HEK293 (cell line): ENCODE results near the gene PBRM1.

ENCODE experiments used
- CTCF ChIA-PET: fragments of 350-600 bp; formaldehyde crosslinking; extraction: SDS; loops from one replicate; lab custom pipeline; 2021; ENCODE audit warnings: antibody characterized with exemption; lab: Yijun Ruan, JAX
- POLR2A ChIA-PET: fragments of 300-600 bp; formaldehyde crosslinking; extraction: SDS; loops from one replicate; lab custom pipeline; 2020; ENCODE audit warnings: antibody characterized with exemption, inconsistent platforms; lab: Yijun Ruan, JAX
- H3K27ac ChIP-seq: fragments of 200-500 bp; sonication (Bioruptor generic); 2 replicates; pipeline ENCODE4 v1.5.1; 2014; ENCODE audit warnings: low read depth, low read length, control low read depth, inconsistent platforms; ENCODE audit errors: extremely low read depth
- H3K36me3 ChIP-seq, 2 experiments: fragments of 200-500 bp in 1 of 2; sonication (Bioruptor generic) in 1 of 2; 1 replicate in 1 of 2; 2 replicates in 1 of 2; pipeline ENCODE4 v1.5.1; 2014 to 2017; ENCODE audit warnings: inconsistent platforms in 2 of 2, low read length in 2 of 2; ENCODE audit not compliant: control insufficient read depth in 2 of 2, insufficient read depth in 1 of 2
- H3K4me1 ChIP-seq: fragments of 200-500 bp; sonication (Bioruptor generic); 2 replicates; pipeline ENCODE4 v1.5.1; 2014; ENCODE audit warnings: mild to moderate bottlenecking, low read length, inconsistent platforms; ENCODE audit not compliant: control insufficient read depth, insufficient read depth
- H3K4me3 ChIP-seq: 2 replicates; pipeline ENCODE4 v1.5.1; 2011; ENCODE audit warnings: low read depth, mild to moderate bottlenecking, control low read depth, low read length, moderate library complexity
- H3K9me3 ChIP-seq: fragments of 200-500 bp; sonication (Bioruptor generic); 2 replicates; pipeline ENCODE4 v1.5.1; 2014; ENCODE audit warnings: low read depth, low read length, inconsistent platforms; ENCODE audit not compliant: control insufficient read depth, insufficient read depth
- GLIS1 ChIP-seq: fragments of 450-650 bp; formaldehyde crosslinking; IDR thresholded peaks from 2 replicates; pipeline ENCODE4 v1.5.1; 2016; ENCODE audit warnings: missing biosample characterization, missing genetic modification characterization
- HOXA7 ChIP-seq: sonication (generic); formaldehyde crosslinking; IDR thresholded peaks from 2 replicates; pipeline ENCODE4 v1.8.1; 2022; ENCODE audit warnings: missing genetic modification reagents, borderline replicate concordance
- WT1 ChIP-seq: fragments of 450-650 bp; formaldehyde crosslinking; IDR thresholded peaks from 2 replicates; pipeline ENCODE4 v1.5.1; 2016; ENCODE audit warnings: missing biosample characterization, missing genetic modification characterization
- ZFP41 ChIP-seq: fragments of 450-650 bp; formaldehyde crosslinking; IDR thresholded peaks from 2 replicates; pipeline ENCODE4 v1.5.1; 2016; ENCODE audit warnings: missing biosample characterization, missing genetic modification characterization, borderline replicate concordance
- ZNF174 ChIP-seq: fragments of 450-650 bp; formaldehyde crosslinking; IDR thresholded peaks from 2 replicates; pipeline ENCODE4 v1.5.0; 2017; ENCODE audit warnings: missing biosample characterization, mild to moderate bottlenecking, missing genetic modification characterization
- ZNF324 ChIP-seq: fragments of 450-650 bp; formaldehyde crosslinking; IDR thresholded peaks from 2 replicates; pipeline ENCODE4 v1.5.1; 2016; ENCODE audit warnings: missing biosample characterization, missing genetic modification characterization
- ZNF404 ChIP-seq: fragments of 450-650 bp; formaldehyde crosslinking; IDR thresholded peaks from 2 replicates; pipeline ENCODE4 v1.5.1; 2017; ENCODE audit warnings: missing biosample characterization, missing genetic modification characterization
- ZNF560 ChIP-seq: fragments of 450-650 bp; formaldehyde crosslinking; IDR thresholded peaks from 2 replicates; pipeline ENCODE4 v1.5.1; 2017; ENCODE audit warnings: missing biosample characterization, missing genetic modification characterization, borderline replicate concordance
- TF ChIP-seq, protein P1 (sequence below): fragments of 450-650 bp; formaldehyde crosslinking; IDR thresholded peaks from 2 replicates; pipeline ENCODE4 v1.5.1; 2016; ENCODE audit warnings: missing biosample characterization, missing genetic modification characterization
- TF ChIP-seq, protein P2 (sequence below): fragments of 450-650 bp; formaldehyde crosslinking; IDR thresholded peaks from 2 replicates; pipeline ENCODE4 v1.5.1; 2016; ENCODE audit warnings: missing biosample characterization, missing genetic modification characterization
- TF ChIP-seq, protein P3 (sequence below): fragments of 450-650 bp; formaldehyde crosslinking; IDR thresholded peaks from 2 replicates; pipeline ENCODE4 v1.5.1; 2017; ENCODE audit warnings: missing biosample characterization, missing genetic modification characterization
- TF ChIP-seq, protein P4 (sequence below): fragments of 450-650 bp; formaldehyde crosslinking; IDR thresholded peaks from 2 replicates; pipeline ENCODE4 v1.5.1; 2017; ENCODE audit warnings: missing biosample characterization, missing genetic modification characterization
- TF ChIP-seq, protein P5 (sequence below): fragments of 450-650 bp; formaldehyde crosslinking; conservative IDR thresholded peaks from 2 replicates; pipeline ENCODE4 v1.5.1; 2016; ENCODE audit warnings: low read depth, missing biosample characterization, missing genetic modification characterization
- TF ChIP-seq, protein P6 (sequence below): fragments of 450-650 bp; formaldehyde crosslinking; IDR thresholded peaks from 2 replicates; pipeline ENCODE4; 2016; ENCODE audit warnings: missing biosample characterization, missing genetic modification characterization
- TF ChIP-seq, protein P7 (sequence below): fragments of 450-650 bp; formaldehyde crosslinking; IDR thresholded peaks from 2 replicates; pipeline ENCODE4 v1.5.1; 2017; ENCODE audit warnings: missing biosample characterization, missing genetic modification characterization

PBRM1 gene

DNA sequence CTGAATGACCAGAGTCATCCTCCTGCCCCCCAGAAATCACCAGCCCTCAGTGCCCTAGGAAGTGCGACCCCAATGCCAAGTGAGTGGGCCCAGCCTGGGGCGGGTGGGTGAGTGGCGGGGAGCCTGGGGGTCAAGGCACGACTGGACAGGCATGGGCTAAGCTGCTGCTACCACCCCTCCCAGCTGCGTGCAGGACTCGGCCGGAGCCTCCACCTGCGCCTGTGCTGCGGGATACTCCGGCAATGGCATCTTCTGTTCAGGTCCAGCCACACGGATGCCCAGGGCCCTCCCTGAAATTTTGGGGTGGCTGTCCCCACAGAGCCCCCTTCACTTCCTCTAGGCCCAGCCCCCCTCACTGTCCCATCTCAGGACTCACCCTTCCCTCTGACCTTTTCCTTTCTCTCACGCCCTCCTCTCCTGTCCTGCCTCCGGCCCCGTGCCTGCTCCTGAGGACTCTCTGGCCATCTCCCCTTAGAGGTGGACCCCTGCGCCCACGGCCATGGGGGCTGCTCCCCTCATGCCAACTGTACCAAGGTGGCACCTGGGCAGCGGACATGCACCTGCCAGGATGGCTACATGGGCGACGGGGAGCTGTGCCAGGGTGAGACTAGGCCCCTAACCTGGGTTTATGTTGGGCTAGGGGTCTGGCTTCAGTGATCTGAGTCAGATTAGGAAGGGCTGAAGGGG lies 169.1 kb downstream of the PBRM1 start:
- no peaks in the 10 kb centered on the region for H3K9me3 ChIP-seq
- H3K36me3 ChIP-seq: no peaks in the 10 kb centered on the region
- no peak overlapping the region for H3K27ac ChIP-seq
- no peaks in the 10 kb centered on the region for H3K4me1 ChIP-seq
- H3K4me3 ChIP-seq: no peak overlapping the region
- ChIA-PET CTCF (interaction anchor here (2.2 kb wide), 1 partner anchor 35 kb away, joined by 5 read pairs; no protein-coding TSS in a partner anchor), POLR2A (no interaction called here)
- TF ChIP-seq, protein P1, sequence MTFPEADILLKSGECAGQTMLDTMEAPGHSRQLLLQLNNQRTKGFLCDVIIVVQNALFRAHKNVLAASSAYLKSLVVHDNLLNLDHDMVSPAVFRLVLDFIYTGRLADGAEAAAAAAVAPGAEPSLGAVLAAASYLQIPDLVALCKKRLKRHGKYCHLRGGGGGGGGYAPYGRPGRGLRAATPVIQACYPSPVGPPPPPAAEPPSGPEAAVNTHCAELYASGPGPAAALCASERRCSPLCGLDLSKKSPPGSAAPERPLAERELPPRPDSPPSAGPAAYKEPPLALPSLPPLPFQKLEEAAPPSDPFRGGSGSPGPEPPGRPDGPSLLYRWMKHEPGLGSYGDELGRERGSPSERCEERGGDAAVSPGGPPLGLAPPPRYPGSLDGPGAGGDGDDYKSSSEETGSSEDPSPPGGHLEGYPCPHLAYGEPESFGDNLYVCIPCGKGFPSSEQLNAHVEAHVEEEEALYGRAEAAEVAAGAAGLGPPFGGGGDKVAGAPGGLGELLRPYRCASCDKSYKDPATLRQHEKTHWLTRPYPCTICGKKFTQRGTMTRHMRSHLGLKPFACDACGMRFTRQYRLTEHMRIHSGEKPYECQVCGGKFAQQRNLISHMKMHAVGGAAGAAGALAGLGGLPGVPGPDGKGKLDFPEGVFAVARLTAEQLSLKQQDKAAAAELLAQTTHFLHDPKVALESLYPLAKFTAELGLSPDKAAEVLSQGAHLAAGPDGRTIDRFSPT: no peak
- TF ChIP-seq ZNF560 (tag by site-specific recombination): no peak
- no peak for TF ChIP-seq HOXA7 (CRISPR knock-in tag)
- no peak for TF ChIP-seq ZNF404 (tag by site-specific recombination)
- TF ChIP-seq, protein P2, sequence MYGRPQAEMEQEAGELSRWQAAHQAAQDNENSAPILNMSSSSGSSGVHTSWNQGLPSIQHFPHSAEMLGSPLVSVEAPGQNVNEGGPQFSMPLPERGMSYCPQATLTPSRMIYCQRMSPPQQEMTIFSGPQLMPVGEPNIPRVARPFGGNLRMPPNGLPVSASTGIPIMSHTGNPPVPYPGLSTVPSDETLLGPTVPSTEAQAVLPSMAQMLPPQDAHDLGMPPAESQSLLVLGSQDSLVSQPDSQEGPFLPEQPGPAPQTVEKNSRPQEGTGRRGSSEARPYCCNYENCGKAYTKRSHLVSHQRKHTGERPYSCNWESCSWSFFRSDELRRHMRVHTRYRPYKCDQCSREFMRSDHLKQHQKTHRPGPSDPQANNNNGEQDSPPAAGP (tag by site-specific recombination): no peak
- TF ChIP-seq, protein P3, sequence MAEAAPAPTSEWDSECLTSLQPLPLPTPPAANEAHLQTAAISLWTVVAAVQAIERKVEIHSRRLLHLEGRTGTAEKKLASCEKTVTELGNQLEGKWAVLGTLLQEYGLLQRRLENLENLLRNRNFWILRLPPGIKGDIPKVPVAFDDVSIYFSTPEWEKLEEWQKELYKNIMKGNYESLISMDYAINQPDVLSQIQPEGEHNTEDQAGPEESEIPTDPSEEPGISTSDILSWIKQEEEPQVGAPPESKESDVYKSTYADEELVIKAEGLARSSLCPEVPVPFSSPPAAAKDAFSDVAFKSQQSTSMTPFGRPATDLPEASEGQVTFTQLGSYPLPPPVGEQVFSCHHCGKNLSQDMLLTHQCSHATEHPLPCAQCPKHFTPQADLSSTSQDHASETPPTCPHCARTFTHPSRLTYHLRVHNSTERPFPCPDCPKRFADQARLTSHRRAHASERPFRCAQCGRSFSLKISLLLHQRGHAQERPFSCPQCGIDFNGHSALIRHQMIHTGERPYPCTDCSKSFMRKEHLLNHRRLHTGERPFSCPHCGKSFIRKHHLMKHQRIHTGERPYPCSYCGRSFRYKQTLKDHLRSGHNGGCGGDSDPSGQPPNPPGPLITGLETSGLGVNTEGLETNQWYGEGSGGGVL (tag by site-specific recombination): no peak
- TF ChIP-seq GLIS1: no peak
- TF ChIP-seq ZFP41 (tag by site-specific recombination): no peak
- TF ChIP-seq ZNF324 (tag by site-specific recombination): no peak
- TF ChIP-seq, protein P4, sequence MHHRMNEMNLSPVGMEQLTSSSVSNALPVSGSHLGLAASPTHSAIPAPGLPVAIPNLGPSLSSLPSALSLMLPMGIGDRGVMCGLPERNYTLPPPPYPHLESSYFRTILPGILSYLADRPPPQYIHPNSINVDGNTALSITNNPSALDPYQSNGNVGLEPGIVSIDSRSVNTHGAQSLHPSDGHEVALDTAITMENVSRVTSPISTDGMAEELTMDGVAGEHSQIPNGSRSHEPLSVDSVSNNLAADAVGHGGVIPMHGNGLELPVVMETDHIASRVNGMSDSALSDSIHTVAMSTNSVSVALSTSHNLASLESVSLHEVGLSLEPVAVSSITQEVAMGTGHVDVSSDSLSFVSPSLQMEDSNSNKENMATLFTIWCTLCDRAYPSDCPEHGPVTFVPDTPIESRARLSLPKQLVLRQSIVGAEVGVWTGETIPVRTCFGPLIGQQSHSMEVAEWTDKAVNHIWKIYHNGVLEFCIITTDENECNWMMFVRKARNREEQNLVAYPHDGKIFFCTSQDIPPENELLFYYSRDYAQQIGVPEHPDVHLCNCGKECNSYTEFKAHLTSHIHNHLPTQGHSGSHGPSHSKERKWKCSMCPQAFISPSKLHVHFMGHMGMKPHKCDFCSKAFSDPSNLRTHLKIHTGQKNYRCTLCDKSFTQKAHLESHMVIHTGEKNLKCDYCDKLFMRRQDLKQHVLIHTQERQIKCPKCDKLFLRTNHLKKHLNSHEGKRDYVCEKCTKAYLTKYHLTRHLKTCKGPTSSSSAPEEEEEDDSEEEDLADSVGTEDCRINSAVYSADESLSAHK (tag by site-specific recombination): no peak
- TF ChIP-seq, protein P5, sequence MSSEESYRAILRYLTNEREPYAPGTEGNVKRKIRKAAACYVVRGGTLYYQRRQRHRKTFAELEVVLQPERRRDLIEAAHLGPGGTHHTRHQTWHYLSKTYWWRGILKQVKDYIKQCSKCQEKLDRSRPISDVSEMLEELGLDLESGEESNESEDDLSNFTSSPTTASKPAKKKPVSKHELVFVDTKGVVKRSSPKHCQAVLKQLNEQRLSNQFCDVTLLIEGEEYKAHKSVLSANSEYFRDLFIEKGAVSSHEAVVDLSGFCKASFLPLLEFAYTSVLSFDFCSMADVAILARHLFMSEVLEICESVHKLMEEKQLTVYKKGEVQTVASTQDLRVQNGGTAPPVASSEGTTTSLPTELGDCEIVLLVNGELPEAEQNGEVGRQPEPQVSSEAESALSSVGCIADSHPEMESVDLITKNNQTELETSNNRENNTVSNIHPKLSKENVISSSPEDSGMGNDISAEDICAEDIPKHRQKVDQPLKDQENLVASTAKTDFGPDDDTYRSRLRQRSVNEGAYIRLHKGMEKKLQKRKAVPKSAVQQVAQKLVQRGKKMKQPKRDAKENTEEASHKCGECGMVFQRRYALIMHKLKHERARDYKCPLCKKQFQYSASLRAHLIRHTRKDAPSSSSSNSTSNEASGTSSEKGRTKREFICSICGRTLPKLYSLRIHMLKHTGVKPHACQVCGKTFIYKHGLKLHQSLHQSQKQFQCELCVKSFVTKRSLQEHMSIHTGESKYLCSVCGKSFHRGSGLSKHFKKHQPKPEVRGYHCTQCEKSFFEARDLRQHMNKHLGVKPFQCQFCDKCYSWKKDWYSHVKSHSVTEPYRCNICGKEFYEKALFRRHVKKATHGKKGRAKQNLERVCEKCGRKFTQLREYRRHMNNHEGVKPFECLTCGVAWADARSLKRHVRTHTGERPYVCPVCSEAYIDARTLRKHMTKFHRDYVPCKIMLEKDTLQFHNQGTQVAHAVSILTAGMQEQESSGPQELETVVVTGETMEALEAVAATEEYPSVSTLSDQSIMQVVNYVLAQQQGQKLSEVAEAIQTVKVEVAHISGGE (tag by site-specific recombination): no peak
- TF ChIP-seq WT1: no peak
- TF ChIP-seq, protein P6, sequence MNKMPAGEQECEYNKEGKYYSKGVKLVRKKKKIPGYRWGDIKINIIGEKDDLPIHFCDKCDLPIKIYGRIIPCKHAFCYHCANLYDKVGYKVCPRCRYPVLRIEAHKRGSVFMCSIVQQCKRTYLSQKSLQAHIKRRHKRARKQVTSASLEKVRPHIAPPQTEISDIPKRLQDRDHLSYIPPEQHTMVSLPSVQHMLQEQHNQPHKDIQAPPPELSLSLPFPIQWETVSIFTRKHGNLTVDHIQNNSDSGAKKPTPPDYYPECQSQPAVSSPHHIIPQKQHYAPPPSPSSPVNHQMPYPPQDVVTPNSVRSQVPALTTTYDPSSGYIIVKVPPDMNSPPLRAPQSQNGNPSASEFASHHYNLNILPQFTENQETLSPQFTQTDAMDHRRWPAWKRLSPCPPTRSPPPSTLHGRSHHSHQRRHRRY (tag by site-specific recombination): no peak
- TF ChIP-seq ZNF174 (tag by site-specific recombination): no peak
- TF ChIP-seq, protein P7, sequence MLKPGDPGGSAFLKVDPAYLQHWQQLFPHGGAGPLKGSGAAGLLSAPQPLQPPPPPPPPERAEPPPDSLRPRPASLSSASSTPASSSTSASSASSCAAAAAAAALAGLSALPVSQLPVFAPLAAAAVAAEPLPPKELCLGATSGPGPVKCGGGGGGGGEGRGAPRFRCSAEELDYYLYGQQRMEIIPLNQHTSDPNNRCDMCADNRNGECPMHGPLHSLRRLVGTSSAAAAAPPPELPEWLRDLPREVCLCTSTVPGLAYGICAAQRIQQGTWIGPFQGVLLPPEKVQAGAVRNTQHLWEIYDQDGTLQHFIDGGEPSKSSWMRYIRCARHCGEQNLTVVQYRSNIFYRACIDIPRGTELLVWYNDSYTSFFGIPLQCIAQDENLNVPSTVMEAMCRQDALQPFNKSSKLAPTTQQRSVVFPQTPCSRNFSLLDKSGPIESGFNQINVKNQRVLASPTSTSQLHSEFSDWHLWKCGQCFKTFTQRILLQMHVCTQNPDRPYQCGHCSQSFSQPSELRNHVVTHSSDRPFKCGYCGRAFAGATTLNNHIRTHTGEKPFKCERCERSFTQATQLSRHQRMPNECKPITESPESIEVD: no peak
